Progenitor cell of endocrine pancreas (in vitro differentiated cells): ENCODE results near the gene F2RL1. TPM values are rescaled to one million over a fixed set of nuclear protein-coding genes. Genes with fewer than 3 reads are reported as not detected.

Source experiments
- DNase-seq: peaks from one replicate; pipeline ENCODE4 v3.0.0; 2021; ENCODE audit warnings: low spot score; ENCODE audit not compliant: unreplicated experiment
- H3K27ac Mint-ChIP-seq: 2 replicates; pipeline ENCODE4 v1.8.0; 2021; ENCODE audit warnings: mild to moderate bottlenecking, moderate library complexity, mixed read lengths
- H3K27me3 Mint-ChIP-seq: 2 replicates; pipeline ENCODE4 v1.8.0; 2021; ENCODE audit warnings: mixed read lengths
- H3K36me3 Mint-ChIP-seq: 2 replicates; pipeline ENCODE4 v1.8.0; 2022; ENCODE audit warnings: mixed read lengths; ENCODE audit not compliant: insufficient read depth
- H3K4me1 Mint-ChIP-seq: 2 replicates; pipeline ENCODE4 v1.8.0; 2021; ENCODE audit warnings: low read depth, mixed read lengths
- H3K4me3 Mint-ChIP-seq: 2 replicates; pipeline ENCODE4 v1.8.0; 2021; ENCODE audit warnings: low read depth, mild to moderate bottlenecking, moderate library complexity, mixed read lengths
- H3K9me3 Mint-ChIP-seq: 2 replicates; pipeline ENCODE4 v1.8.0; 2021; ENCODE audit warnings: low read depth, mixed read lengths
- total RNA-seq: library from RNA; stranded (reverse); gene quantifications from 2 replicates; pipeline ENCODE4 v1.2.1, GENCODE V29; 2021
- TF ChIP-seq, protein P1 (sequence below): fragments of 200-600 bp; sonication (generic); IDR thresholded peaks from one replicate; pipeline ENCODE4 v1.5.0; 2021; ENCODE audit warnings: antibody characterized with exemption, mild to moderate bottlenecking; ENCODE audit not compliant: unreplicated experiment

Gene F2RL1
- total RNA-seq, 1 donor from 2014 or later, result 6.5 TPM

DNA sequence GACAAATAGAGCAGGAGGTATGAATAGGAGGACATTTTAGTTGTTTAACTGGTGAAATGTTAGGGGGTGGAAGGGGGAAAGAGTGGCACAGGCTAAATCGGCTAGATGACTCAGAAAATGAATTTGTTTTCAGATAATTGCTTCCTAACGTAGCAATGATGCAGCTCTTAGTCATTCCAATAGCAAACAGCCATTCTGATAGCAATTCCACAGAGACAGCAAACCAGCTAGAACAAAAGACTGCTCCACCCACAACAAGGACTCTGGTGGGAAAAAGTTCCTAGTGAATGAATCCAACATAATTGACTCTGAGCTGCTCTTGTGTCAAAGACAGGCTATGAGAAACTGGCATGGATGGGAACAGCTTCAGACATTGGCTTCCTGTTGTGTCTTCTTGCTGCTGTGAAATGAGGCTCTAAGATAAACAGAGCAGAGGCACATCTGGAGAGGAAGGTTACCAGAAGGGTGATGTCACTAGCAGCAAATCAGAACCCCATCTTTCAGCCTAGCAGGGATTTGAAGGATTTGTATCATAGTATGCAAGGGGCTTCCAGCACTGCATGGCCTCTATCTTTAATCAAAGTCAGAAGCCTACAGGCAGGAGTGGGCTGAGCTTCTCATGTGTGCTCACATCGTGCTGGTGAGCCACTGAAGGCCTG, 28.1 kb upstream of the F2RL1 start:
- Mint-ChIP-seq H3K4me1 (peaks cover 14% of the 10 kb centered on the region), H3K27me3 (no peaks in the 10 kb centered on the region), H3K27ac (peak overlapping the region; percentile 71), H3K9me3 (peaks cover 2% of the 10 kb centered on the region), H3K36me3 (no peaks in the 10 kb centered on the region), H3K4me3 (no peak overlapping the region)
- TF ChIP-seq, protein P1, sequence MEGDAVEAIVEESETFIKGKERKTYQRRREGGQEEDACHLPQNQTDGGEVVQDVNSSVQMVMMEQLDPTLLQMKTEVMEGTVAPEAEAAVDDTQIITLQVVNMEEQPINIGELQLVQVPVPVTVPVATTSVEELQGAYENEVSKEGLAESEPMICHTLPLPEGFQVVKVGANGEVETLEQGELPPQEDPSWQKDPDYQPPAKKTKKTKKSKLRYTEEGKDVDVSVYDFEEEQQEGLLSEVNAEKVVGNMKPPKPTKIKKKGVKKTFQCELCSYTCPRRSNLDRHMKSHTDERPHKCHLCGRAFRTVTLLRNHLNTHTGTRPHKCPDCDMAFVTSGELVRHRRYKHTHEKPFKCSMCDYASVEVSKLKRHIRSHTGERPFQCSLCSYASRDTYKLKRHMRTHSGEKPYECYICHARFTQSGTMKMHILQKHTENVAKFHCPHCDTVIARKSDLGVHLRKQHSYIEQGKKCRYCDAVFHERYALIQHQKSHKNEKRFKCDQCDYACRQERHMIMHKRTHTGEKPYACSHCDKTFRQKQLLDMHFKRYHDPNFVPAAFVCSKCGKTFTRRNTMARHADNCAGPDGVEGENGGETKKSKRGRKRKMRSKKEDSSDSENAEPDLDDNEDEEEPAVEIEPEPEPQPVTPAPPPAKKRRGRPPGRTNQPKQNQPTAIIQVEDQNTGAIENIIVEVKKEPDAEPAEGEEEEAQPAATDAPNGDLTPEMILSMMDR, result no peak
- DNase-seq, result no peak

- TF ChIP-seq, protein P1, result no peak
Measured at GRCh38 chr5:76791461-76791860, 27.4 kb upstream of the F2RL1 start.

DNA sequence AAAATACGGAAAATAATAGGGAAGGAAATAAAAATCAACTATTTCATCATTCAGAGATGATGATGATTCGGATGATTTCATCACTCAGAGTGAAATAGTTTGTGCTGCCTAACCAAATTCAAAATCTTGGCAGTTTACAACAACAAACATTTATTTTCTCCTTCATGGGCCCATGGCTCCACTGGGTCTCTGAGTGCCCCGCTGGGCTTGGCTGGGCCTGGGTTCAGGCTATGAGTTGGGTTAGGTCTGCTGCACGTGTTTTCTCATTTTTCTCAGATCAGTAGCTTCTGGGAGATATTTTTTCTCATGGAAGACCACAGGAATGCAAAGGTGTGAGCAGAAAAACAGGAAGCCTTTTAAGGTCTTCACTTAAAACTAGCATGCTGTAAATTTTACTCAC, 24.0 kb upstream of the F2RL1 start:
- TF ChIP-seq, protein P1, result no peak
- H3K36me3 Mint-ChIP-seq, result no peaks in the 10 kb centered on the region

More at GRCh38 chr5:76791461-76791860, 27.4 kb upstream of the F2RL1 start:
- no peak overlapping the region for H3K4me3 Mint-ChIP-seq
- H3K4me1 Mint-ChIP-seq, result peaks cover 14% of the 10 kb centered on the region
- H3K36me3 Mint-ChIP-seq, result no peaks in the 10 kb centered on the region
- no peak overlapping the region for H3K27ac Mint-ChIP-seq
- DNase-seq, result no peak
- no peaks in the 10 kb centered on the region for H3K27me3 Mint-ChIP-seq
- H3K9me3 Mint-ChIP-seq, result peaks cover 2% of the 10 kb centered on the region

DNA sequence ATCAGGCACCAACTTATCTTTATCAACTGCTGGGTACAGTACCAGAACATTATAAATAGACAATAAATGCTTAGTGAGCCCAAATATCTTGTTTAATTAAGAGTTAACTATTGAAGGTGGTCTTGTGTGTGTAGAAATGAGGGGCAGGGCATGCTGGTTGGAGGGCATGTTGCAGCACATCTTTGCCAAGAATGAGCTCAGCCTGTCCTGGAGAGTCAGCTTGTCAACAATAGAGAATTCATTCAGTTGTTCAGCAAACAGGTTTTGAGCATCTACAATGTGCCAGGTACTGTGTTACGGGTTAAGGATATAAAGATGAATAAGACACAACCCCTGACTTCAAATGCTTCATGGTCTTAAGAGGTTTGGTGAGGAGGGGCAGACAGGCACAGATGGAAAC, 19.2 kb upstream of the F2RL1 start:
- no peak for DNase-seq
- TF ChIP-seq, protein P1, result no peak
- Mint-ChIP-seq H3K27me3 (peaks cover 9% of the 10 kb centered on the region), H3K9me3 (no peaks in the 10 kb centered on the region), H3K27ac (no peak overlapping the region), H3K4me3 (no peak overlapping the region), H3K4me1 (no peaks in the 10 kb centered on the region), H3K36me3 (no peaks in the 10 kb centered on the region)

More for the DNA sequence above, 24.0 kb upstream of the F2RL1 start:
- H3K27ac Mint-ChIP-seq, result no peak overlapping the region
- no peak overlapping the region for H3K4me3 Mint-ChIP-seq
- no peaks in the 10 kb centered on the region for H3K9me3 Mint-ChIP-seq
- H3K4me1 Mint-ChIP-seq, result peaks cover 12% of the 10 kb centered on the region
- no peaks in the 10 kb centered on the region for H3K27me3 Mint-ChIP-seq
- DNase-seq, result no peak

DNA sequence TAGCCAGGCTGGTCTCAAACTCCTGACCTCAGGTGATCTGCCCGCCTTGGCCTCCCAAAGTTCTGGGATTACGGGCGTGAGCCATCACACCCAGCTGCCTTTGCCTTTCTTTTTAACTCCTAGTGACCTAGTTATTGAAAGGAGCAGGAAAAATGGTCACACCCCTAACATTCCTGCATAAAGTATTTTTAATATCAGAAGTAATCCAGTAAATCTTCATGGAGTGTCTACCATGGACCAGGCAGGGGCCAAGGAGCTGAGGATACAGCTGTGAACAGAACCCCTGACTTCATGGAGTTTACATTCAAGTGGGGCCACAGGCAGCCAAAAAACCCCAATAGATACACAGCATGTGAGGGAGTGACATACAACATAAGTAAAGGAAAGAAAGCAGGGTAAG, 18.3 kb upstream of the F2RL1 start:
- Mint-ChIP-seq H3K9me3 (no peaks in the 10 kb centered on the region), H3K27ac (no peak overlapping the region), H3K27me3 (peaks cover 9% of the 10 kb centered on the region), H3K4me1 (no peaks in the 10 kb centered on the region), H3K4me3 (no peak overlapping the region), H3K36me3 (no peaks in the 10 kb centered on the region)
- no peak for DNase-seq
- TF ChIP-seq, protein P1, result no peak
